CD4-positive, alpha-beta T cell treated with Interleukin-4 for 4 hours (primary cell): ENCODE data around the gene TNRC18.
"Not testable (repeated sequence)": the region's sequence is repeated elsewhere in the genome, so short reads cannot be mapped to it uniquely, and the experiment has no call there.

ENCODE experiments used
- DNase-seq: peaks from one replicate; pipeline ENCODE4 v3.0.0-alpha.2; 2020

TNRC18 gene

DNA sequence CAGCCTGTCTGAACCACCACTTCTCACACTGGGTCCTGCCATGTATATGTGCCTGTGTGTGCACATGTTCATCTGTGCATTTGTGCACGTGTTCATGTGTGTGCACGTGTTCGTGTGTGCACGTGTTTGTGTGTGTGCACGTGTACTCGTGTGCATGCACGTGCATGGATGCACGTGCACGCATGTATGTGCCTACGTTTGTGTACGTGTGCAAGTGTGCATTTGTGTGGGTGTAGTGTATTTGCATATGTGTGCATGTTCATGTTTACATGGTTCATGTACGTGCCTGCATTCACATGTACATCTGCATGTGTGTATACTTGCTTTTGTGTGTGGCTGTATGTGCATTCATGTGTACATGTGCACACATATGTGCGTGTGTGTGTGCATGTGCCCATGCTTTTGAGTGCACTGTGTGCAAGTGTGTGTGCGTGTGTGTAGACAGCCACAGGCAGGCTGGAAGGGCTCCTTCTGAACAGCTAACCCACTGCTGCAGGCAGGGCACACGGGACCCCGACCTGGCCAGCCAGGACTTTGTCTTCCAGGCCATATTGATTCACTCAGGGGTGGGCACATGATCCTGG is 112.7 kb downstream of the TNRC18 start:
- DNase-seq = no peak

DNA sequence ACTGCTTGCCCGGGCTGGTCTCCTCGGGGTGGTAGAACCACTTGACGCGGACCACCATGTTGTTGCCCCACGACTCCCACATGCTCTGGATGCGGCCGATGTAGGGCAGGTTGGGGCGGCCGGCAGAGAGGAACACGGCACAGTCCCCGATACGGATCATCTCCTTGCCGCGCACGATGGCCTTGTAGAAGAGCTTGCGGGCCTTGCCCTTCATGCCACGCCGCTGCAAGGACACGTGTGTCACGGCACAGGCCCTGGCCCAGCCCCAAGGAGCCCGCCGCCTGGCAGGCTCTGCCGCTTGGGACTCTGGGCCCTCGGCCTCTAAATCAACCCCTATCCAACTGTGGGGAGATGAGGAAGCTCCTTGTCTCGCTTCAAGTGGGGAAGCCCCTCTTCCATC is 114.5 kb downstream of the TNRC18 start:
- DNase-seq = no peak

DNA sequence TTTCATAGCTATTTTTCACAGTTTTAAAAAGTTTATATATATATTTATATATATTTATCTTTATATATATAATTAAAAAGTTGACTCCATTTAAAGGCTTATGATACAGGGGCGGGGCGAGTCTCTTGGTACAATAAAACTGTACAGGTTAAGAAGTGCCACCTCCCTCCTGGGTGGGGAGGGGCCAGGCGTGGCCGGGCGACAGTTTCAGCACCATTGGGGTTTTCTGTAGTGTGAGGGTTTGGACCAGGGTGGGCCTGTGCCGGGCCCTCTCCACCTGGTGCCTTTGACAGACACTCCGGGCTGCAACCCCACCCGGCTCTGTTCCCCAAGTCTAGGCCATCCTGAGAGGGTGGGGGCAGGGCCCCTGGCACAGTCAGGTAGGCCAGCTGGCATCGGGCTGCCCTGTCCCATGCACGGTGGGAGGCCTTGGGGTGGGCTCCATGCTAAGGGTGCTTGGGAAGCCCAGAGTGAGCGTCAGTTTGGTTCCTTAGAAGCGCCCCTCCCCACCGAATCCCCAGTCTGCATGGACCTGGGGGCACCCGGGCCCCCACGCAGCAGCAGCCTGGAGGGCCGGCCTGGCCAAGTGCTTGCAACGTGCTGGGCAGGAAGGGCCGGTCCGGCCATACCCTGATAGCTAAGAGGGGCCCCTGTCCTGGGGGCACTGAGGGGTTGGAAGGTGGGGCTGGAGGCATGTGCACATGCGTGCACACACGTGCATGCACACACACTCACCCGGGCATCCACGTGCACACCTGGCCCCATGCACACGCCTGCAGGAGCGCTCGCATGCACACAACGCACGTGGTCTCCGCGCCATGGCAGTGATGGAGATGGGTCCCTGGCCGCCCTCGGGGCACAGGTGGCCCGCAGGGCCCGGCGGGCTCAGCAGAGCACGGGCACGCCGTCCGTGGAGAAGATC is 116.2 kb downstream of the TNRC18 start:
- not testable (repeated sequence) for DNase-seq

GRCh38 chr7:5305050-5305449 is 118.6 kb downstream of the TNRC18 start:
- not testable (repeated sequence) for DNase-seq

- no peak for DNase-seq
Measured at GRCh38 chr7:5303591-5304505, 119.8 kb downstream of the TNRC18 start.

DNA sequence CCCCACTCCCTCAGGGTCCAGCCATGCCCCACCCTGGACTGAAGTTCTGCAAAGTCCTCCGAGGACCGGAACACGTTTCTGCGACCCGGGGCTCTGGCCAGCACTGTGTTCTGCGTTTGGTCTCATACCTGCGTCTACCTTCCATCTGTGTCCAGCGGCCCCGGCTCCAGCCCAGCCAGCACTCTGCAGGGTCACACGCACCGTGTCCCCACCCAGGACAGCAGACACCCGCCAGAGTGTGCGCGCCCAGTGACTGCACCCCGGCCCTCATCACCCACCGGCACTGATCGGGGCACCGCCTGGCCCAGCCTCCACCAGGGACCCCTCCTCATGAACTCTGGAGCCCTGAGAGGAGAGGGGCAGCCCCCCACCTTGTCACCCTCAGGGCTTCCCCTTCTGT is 120.6 kb downstream of the TNRC18 start:
- no peak for DNase-seq

DNA sequence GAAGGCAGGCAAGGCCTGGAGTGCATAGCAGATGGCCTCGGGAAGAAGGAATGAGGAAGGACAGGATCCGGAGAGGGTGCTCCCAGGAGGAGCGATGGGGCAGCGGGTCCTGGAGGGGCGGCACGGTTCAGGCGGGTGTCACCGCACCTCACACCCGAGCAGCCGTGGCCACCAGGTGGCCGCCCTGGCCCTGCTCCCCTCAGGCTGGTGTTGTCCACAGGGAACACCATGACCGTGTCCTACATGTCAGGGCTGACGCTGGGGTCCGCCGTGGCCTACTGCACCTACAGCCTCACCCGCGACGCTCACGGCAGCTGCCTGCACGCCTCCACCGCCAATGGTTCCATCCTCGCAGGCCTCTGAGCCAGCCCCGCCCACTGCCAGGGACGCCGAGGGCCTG is 121.1 kb downstream of the TNRC18 start:
- no peak for DNase-seq

GRCh38 chr7:5300366-5300765 is 123.3 kb downstream of the TNRC18 start:
- DNase-seq = no peak

DNA sequence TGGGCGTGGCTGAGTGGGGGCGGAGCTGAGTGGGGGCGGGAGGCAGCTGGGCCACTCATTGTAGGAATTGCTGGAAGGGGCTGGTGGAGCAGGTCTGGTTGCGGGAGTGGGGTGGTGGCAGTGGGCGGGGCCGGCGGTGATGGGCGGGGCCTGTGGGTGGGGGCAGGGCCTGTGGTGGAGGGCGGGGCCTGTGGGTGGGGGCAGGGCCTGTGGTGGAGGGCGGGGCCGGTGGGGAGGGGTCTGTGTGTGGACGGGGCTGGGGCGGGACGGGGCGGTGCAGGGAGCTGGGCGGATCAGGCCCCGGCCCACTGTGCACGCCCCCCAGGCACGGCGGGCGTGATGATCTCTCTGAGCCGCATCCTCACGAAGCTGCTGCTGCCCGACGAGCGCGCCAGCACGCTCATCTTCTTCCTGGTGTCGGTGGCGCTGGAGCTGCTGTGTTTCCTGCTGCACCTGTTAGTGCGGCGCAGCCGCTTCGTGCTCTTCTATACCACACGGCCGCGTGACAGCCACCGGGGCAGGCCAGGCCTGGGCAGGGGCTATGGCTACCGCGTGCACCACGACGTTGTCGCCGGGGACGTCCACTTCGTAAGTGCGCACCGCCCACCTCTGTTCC is 126.9 kb downstream of the TNRC18 start:
- peak; percentile 61 for DNase-seq

DNA sequence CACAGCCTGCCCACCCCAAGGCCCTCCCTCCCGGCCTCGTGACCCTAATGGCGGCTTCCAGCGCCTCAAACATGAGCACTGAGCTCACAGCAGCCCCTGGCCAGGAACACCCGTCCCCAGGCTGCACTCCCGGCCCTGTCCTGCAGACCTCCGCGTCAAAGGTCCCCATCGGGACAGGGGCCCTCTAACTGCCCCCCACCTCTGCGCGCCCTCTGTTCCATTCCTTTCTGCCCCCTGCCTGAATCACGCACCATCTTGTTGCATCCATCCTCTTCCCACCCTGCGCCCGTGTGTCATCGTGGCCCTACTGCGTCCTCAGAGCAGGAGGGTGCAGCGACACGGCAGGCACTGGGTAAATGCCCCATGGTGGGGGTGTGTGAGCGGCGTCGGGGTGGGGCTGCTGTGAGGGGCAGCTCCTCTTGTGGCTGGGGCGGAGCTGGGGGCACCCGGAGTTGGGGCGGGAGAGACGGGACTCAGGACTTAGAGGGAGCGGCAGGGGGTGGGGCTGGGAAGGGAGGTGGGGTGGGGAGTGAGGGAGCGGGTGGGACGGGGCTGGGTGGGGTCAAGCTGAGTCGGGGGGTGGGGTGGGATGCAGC is 127.5 kb downstream of the TNRC18 start:
- DNase-seq = no peak

DNA sequence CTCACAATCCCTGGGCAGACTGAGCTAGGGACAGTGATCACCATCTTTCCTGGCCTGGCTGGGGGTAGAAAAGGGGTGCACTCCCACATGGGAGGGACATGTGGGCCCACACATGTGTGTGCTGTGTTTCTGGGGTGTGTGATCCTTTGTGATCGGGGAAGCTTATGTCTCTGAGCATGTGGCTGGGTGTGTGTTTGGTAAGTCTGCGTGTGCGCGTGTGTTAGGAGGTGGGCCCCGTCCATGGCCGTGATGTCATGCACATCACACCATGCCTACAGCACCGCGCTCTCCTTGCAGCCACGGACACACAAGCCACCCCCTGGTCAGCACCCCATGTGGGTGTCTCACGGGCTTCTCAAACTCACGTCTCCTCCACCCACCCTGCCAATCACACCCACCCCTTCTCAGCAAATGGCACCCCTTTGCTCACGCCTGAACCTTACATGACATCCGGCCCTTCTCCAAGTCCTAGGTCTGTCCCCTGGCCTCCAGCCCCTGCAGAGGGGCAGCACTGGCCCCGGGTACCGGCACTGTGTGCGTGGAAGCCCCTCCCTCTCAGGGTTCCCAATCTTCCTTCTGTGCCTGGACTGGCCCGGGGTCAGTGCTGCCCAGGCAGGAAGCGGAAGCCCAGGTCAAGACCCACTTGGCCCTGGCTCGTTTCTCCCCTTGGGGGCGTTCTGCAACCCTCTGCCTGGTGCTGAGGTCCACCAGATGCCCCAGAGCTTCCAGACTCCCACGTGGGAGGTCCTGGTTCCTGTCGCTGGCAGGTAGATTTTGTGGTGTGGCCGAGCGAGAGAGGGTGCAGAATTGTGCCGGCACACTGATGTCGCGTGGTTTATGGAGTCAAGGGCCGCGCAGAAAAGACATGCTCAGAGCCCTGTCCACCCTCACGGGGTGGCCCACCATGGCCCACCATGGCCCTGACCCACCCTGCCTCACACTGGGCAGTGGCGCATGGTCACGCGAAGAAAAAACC is 128.3 kb downstream of the TNRC18 start:
- no peak for DNase-seq

GRCh38 chr7:5294169-5294987 is 129.3 kb downstream of the TNRC18 start:
- no peak for DNase-seq

GRCh38 chr7:5291711-5292335 is 131.8 kb downstream of the TNRC18 start:
- not testable (repeated sequence) for DNase-seq

DNA sequence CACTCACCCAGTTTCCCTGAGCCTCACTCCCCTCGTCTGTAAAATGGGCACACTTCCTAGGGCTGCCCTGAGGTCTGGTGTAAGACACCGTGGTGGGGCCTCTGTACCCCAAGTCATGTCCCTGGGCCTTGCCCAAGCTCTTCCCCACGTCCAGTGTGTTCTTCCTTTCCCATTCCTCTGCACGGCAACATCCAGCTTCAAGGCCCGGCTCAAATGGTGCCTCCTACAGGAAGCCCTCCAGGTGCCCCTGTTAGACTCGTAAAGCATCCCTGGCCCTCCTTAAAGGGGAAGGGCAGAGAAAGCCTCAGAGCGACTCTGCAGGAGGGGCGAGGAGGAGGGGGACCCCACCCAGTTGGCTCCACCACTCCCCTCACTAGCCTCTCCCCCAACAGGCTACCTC is 132.3 kb downstream of the TNRC18 start:
- DNase-seq = no peak

- DNase-seq = no peak
Measured at GRCh38 chr7:5289355-5289754, 134.3 kb downstream of the TNRC18 start.

DNA sequence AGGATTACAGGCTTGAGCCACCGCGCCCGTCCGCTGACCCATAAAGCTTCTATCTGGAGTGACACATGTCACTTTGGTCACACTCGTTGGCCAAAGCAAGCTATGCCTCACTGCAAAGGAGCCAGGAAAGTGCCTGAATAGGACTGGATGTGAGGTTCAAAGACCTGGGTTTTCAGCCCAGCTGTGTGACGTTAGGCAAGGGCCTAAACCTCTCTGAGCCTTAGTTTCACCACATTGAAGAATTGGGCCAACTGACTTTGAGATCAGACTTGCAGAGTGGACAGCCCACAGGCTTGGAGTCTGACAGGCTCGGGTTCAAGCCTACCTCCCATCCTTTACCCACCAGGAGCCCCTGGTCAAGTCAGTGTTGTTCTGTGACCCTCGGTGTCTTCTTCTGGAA is 135.1 kb downstream of the TNRC18 start:
- DNase-seq = not testable (repeated sequence)

- no peak for DNase-seq
Measured at GRCh38 chr7:5287802-5288201, 135.8 kb downstream of the TNRC18 start.

DNA sequence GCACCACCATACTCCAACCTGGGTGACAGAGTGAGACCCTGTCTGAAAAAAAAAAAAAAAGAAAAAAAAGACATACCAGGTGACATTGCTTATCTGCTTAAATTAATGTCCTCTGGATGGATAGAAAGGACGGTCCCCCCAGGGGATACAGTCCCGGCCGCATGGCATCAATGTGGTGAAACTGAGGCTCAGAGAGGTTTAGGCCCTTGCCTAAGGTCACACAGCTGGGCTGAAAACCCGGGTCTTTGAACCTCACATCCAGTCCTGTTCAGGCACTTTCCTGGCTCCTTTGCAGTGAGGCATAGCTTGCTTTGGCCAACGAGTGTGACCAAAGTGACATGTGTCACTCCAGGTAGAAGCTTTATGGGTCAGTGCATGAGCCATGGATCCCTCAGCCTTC is 136.3 kb downstream of the TNRC18 start:
- DNase-seq = not testable (repeated sequence)

DNA sequence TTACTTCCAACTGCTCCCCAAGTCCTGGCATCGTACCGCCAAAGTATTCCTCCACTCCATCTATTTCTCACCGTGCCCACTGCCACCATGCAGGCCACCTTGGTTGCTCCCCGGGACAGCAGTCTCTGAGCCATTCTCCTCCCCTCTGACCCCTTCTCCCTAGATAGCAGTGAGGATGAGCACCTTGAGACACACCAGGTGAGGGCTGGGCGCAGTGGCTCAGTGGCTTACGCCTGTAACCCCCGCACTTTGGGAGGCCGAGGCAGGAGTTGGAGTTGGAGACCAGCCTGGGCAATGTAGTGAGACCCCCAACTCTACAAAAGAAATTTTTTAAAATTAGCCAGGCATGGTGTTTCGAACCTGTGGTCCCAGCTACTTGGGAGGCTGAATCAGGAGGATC is 136.7 kb downstream of the TNRC18 start:
- DNase-seq = no peak
